ENCODE data around the gene CPT1C.

- TF ChIP-seq CTCF (IDR thresholded peaks at IDR 0.05 in 8 of 11, conservative IDR thresholded peaks at IDR 0.05 in 3 of 11) (peak in 1 of 11 experiments; percentile 32), POLR2A (IDR thresholded peaks at IDR 0.05) (peak in 2 of 3 donors; percentile 73 to 78), POLR2AphosphoS5 (IDR thresholded peaks at IDR 0.05) (peak; percentile 97)
Observed at GRCh38 chr19:49641688-49642491, 49.0 kb upstream of the CPT1C start, which contains the start of gene SCAF1.

Data from spleen (tissue), 7 donors.